ENCODE data around the gene PHF21B. TPM values are rescaled to one million over a fixed set of nuclear protein-coding genes. Genes with fewer than 3 reads are reported as not detected.

PHF21B gene
- total RNA-seq: not detected in 2 replicates

- intact Hi-C loops (cut with micrococcal nuclease): no loop called here
- Mint-ChIP-seq H3K9me3 (no peaks in the 10 kb centered on the region), H3K27me3 (peaks cover 52% of the 10 kb centered on the region), H3K27ac (no peak within 1 kb of the TSS), H3K4me1 (peaks cover 15% of the 10 kb centered on the region), H3K36me3 (ENCODE audit: low read depth) (no peaks in the 10 kb centered on the region), H3K4me3 (peak within 1 kb of the TSS; percentile 84)
- CTCF ChIA-PET: no interaction called here
- DNase-seq: no peak
- no peak for TF ChIP-seq CTCF (IDR thresholded peaks at IDR 0.05)
- POLR2A ChIA-PET: no interaction called here
- ATAC-seq (ENCODE audit: low read depth): peak; percentile 10
Observed at GRCh38 chr22:45009606-45010531, at the start of gene PHF21B. TSS of gene PHF21B (minus strand) at chr22:45010005. CDS start at chr22:45009549, 456 bp downstream.

- H3K27me3 Mint-ChIP-seq: peaks cover 10% of the 10 kb centered on the region
- H3K9me3 Mint-ChIP-seq: no peaks in the 10 kb centered on the region
- H3K4me3 Mint-ChIP-seq: no peak overlapping the region
- ChIA-PET POLR2A (no interaction called here), CTCF (no interaction called here)
- no peak overlapping the region for H3K27ac Mint-ChIP-seq
- intact Hi-C loops (cut with micrococcal nuclease): no loop called here
- TF ChIP-seq CTCF (IDR thresholded peaks at IDR 0.05): no peak
- H3K4me1 Mint-ChIP-seq: no peaks in the 10 kb centered on the region
- DNase-seq (no peak), ATAC-seq (ENCODE audit: low read depth) (no peak)
- H3K36me3 Mint-ChIP-seq (ENCODE audit: low read depth): no peaks in the 10 kb centered on the region
Observed at GRCh38 chr22:45059296-45059695, 49.5 kb upstream of the PHF21B start.

GRCh38 chr22:45058622-45058912 lies 48.8 kb upstream of the PHF21B start:
- H3K27me3 Mint-ChIP-seq: peaks cover 9% of the 10 kb centered on the region
- ChIA-PET CTCF (no interaction called here), POLR2A (no interaction called here)
- no peaks in the 10 kb centered on the region for H3K9me3 Mint-ChIP-seq
- no peak overlapping the region for H3K4me3 Mint-ChIP-seq
- ATAC-seq (ENCODE audit: low read depth) (no peak), DNase-seq (no peak)
- H3K4me1 Mint-ChIP-seq: no peaks in the 10 kb centered on the region
- H3K27ac Mint-ChIP-seq: no peak overlapping the region
- TF ChIP-seq CTCF (IDR thresholded peaks at IDR 0.05): no peak
- intact Hi-C loops (cut with micrococcal nuclease): no loop called here
- H3K36me3 Mint-ChIP-seq (ENCODE audit: low read depth): no peaks in the 10 kb centered on the region

- H3K27ac Mint-ChIP-seq: no peak overlapping the region
- H3K4me3 Mint-ChIP-seq: no peak overlapping the region
- H3K27me3 Mint-ChIP-seq: peaks cover 20% of the 10 kb centered on the region
- ChIA-PET POLR2A (no interaction called here), CTCF (no interaction called here)
- no peak for DNase-seq
- TF ChIP-seq CTCF (IDR thresholded peaks at IDR 0.05): no peak
- intact Hi-C loops (cut with micrococcal nuclease): no loop called here
- no peaks in the 10 kb centered on the region for H3K4me1 Mint-ChIP-seq
- ATAC-seq (ENCODE audit: low read depth): no peak
- no peaks in the 10 kb centered on the region for H3K9me3 Mint-ChIP-seq
- H3K36me3 Mint-ChIP-seq (ENCODE audit: low read depth): no peaks in the 10 kb centered on the region
Observed at GRCh38 chr22:45055936-45056335, 46.1 kb upstream of the PHF21B start.

GRCh38 chr22:45053571-45053970 lies 43.8 kb upstream of the PHF21B start:
- DNase-seq: no peak
- intact Hi-C loops (cut with micrococcal nuclease): no loop called here
- POLR2A ChIA-PET: no interaction called here
- CTCF ChIA-PET: no interaction called here
- ATAC-seq (ENCODE audit: low read depth): no peak
- no peaks in the 10 kb centered on the region for H3K9me3 Mint-ChIP-seq
- no peak overlapping the region for H3K27ac Mint-ChIP-seq
- H3K36me3 Mint-ChIP-seq (ENCODE audit: low read depth): no peaks in the 10 kb centered on the region
- peaks cover 28% of the 10 kb centered on the region for H3K27me3 Mint-ChIP-seq
- H3K4me1 Mint-ChIP-seq: no peaks in the 10 kb centered on the region
- TF ChIP-seq CTCF (IDR thresholded peaks at IDR 0.05): no peak
- H3K4me3 Mint-ChIP-seq: no peak overlapping the region
